AG10803 (cell line): Measurements from ENCODE around the gene DISP3.

ENCODE experiments used
- DNase-seq: peaks from one replicate; pipeline ENCODE4 v3.0.0; 2010; ENCODE audit warnings: low read depth
- H3K4me3 ChIP-seq: 2 replicates; pipeline ENCODE4 v1.5.1; 2011; ENCODE audit warnings: mild to moderate bottlenecking, low read length, control low read depth
- CTCF ChIP-seq: conservative IDR thresholded peaks from 2 replicates; pipeline ENCODE4 v1.5.1; 2011; ENCODE audit warnings: mild to moderate bottlenecking, low read length, control low read depth, inconsistent platforms

The DISP3 gene

GRCh38 chr1:11434926-11435325 lies 44.0 kb upstream of the DISP3 start:
- H3K4me3 ChIP-seq: no peak overlapping the region
- no peak for TF ChIP-seq CTCF
- DNase-seq: no peak

GRCh38 chr1:11438996-11439395 lies 40.0 kb upstream of the DISP3 start:
- no peak for DNase-seq
- no peak for TF ChIP-seq CTCF
- H3K4me3 ChIP-seq: no peak overlapping the region

GRCh38 chr1:11441211-11441952 lies 37.6 kb upstream of the DISP3 start:
- no peak for TF ChIP-seq CTCF
- no peak for DNase-seq
- H3K4me3 ChIP-seq: no peak overlapping the region

GRCh38 chr1:11443043-11443442 lies 35.9 kb upstream of the DISP3 start:
- TF ChIP-seq CTCF: no peak
- H3K4me3 ChIP-seq: no peak overlapping the region
- DNase-seq: no peak

GRCh38 chr1:11443961-11444658 lies 34.8 kb upstream of the DISP3 start:
- DNase-seq: no peak
- no peak overlapping the region for H3K4me3 ChIP-seq
- TF ChIP-seq CTCF: no peak

- no peak overlapping the region for H3K4me3 ChIP-seq
- no peak for TF ChIP-seq CTCF
- DNase-seq: no peak
These were observed 34.0 kb upstream of the DISP3 start for GRCh38 chr1:11444907-11445306.

- no peak for DNase-seq
- no peak overlapping the region for H3K4me3 ChIP-seq
- no peak for TF ChIP-seq CTCF
These were observed 31.1 kb upstream of the DISP3 start for GRCh38 chr1:11447903-11448302.
